GM23338 (cell line): ENCODE results near the gene NDUFS4.

Experiments used
- EZH2 ChIP-seq: fragments of 200-600 bp; sonication (generic); IDR thresholded peaks from one replicate; pipeline ENCODE4 v1.8.0; 2017; ENCODE audit warnings: antibody characterized with exemption, mild to moderate bottlenecking, low read depth; ENCODE audit not compliant: unreplicated experiment
- EZH2phosphoT487 ChIP-seq: fragments of 200-600 bp; sonication (generic); IDR thresholded peaks from one replicate; pipeline ENCODE4 v1.8.1; 2018; ENCODE audit warnings: antibody characterized with exemption; ENCODE audit not compliant: unreplicated experiment
- JUNB ChIP-seq: IDR thresholded peaks from one replicate; pipeline ENCODE4 v1.6.1; 2016; ENCODE audit warnings: antibody characterized with exemption; ENCODE audit not compliant: unreplicated experiment
- POLR2AphosphoS5 ChIP-seq: IDR thresholded peaks from 2 replicates; pipeline ENCODE4 v1.6.1; 2016; ENCODE audit warnings: antibody characterized with exemption, low read depth
- TF ChIP-seq, protein P1 (sequence below), 2 experiments: fragments of 200-600 bp in 1 of 2; sonication (generic) in 1 of 2; conservative IDR thresholded peaks; 2 replicates each; pipeline versions ENCODE4 v1.5.1 to v1.6.1; 2016 to 2017; ENCODE audit warnings: antibody characterized with exemption in 2 of 2, low read depth in 2 of 2, mild to moderate bottlenecking in 2 of 2, moderate library complexity in 1 of 2
- TF ChIP-seq, protein P2 (sequence below): IDR thresholded peaks from 2 replicates; pipeline ENCODE4 v1.6.1; 2016; ENCODE audit warnings: antibody characterized with exemption

DNA sequence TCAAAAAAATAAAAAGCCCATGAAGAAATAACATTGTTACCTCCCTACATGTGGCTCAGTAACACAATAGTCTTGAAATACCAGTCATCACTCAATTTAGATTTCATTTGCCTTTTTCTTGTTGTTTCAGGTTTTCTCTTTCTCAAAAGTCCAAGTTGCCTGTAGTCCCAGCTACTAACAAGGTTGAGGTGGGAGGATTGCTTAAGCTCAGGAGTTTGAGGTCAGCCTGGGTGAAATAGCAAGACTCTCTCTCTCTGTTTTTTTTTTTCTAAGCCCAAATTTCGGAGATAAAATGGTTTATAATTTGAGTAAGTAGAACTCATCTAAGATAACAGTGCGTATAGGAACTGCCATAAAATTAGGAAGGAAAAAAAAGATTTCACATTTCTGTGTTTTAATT is 17.5 kb upstream of the NDUFS4 start:
- TF ChIP-seq, protein P1, sequence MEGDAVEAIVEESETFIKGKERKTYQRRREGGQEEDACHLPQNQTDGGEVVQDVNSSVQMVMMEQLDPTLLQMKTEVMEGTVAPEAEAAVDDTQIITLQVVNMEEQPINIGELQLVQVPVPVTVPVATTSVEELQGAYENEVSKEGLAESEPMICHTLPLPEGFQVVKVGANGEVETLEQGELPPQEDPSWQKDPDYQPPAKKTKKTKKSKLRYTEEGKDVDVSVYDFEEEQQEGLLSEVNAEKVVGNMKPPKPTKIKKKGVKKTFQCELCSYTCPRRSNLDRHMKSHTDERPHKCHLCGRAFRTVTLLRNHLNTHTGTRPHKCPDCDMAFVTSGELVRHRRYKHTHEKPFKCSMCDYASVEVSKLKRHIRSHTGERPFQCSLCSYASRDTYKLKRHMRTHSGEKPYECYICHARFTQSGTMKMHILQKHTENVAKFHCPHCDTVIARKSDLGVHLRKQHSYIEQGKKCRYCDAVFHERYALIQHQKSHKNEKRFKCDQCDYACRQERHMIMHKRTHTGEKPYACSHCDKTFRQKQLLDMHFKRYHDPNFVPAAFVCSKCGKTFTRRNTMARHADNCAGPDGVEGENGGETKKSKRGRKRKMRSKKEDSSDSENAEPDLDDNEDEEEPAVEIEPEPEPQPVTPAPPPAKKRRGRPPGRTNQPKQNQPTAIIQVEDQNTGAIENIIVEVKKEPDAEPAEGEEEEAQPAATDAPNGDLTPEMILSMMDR (conservative IDR thresholded peaks at IDR 0.05; ENCODE audit: low read depth in 2 of 2), result no peak
- no peak for TF ChIP-seq EZH2phosphoT487
- TF ChIP-seq EZH2, result no peak
- no peak for TF ChIP-seq POLR2AphosphoS5
- TF ChIP-seq, protein P2, sequence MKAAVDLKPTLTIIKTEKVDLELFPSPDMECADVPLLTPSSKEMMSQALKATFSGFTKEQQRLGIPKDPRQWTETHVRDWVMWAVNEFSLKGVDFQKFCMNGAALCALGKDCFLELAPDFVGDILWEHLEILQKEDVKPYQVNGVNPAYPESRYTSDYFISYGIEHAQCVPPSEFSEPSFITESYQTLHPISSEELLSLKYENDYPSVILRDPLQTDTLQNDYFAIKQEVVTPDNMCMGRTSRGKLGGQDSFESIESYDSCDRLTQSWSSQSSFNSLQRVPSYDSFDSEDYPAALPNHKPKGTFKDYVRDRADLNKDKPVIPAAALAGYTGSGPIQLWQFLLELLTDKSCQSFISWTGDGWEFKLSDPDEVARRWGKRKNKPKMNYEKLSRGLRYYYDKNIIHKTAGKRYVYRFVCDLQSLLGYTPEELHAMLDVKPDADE, result no peak
- no peak for TF ChIP-seq JUNB
